WTC11 (cell line): Measurements from ENCODE around the gene KCNMA1. TPM values are rescaled to one million over a fixed set of nuclear protein-coding genes. Genes with fewer than 3 reads are reported as not detected.

ENCODE experiments used
- ATAC-seq: fragments of 200-7000 bp; cut with Tn5 transposase; 2 replicates; pipeline ENCODE4 v1.10.0; 2021; ENCODE audit warnings: mild to moderate bottlenecking, moderate library complexity
- CTCF ChIA-PET: fragments of 300-600 bp; sonication (Branson Sonifier 250); formaldehyde crosslinking; loops from one replicate; lab custom pipeline; 2021; ENCODE audit warnings: antibody characterized with exemption; lab: Charles Lee
- POLR2A ChIA-PET: fragments of 350-600 bp; sonication (Branson Sonifier 250); formaldehyde crosslinking; loops from one replicate; lab custom pipeline; 2021; ENCODE audit warnings: antibody characterized with exemption; lab: Charles Lee
- DNase-seq: peaks from one replicate; pipeline ENCODE4 v3.0.0; 2021; ENCODE audit warnings: low spot score
- H3K27ac Mint-ChIP-seq: 2 replicates; pipeline ENCODE4 v1.8.0; 2021; ENCODE audit warnings: mixed read lengths
- H3K27me3 Mint-ChIP-seq: 2 replicates; pipeline ENCODE4 v1.8.0; 2021; ENCODE audit warnings: low read depth, mild to moderate bottlenecking, moderate library complexity, mixed read lengths
- H3K36me3 Mint-ChIP-seq: 2 replicates; pipeline ENCODE4 v1.8.0; 2021; ENCODE audit warnings: mixed read lengths
- H3K4me1 Mint-ChIP-seq: 2 replicates; pipeline ENCODE4 v1.8.0; 2022; ENCODE audit warnings: mixed read lengths
- H3K4me3 Mint-ChIP-seq: 2 replicates; pipeline ENCODE4 v1.8.0; 2021; ENCODE audit warnings: mild to moderate bottlenecking, moderate library complexity, mixed read lengths
- H3K9me3 Mint-ChIP-seq: 2 replicates; pipeline ENCODE4 v1.8.0; 2021; ENCODE audit warnings: mixed read lengths
- FOXP1 ChIP-seq: sonication (generic); formaldehyde crosslinking; IDR thresholded peaks from 2 replicates; pipeline ENCODE4 v1.8.0; 2022; ENCODE audit warnings: missing genetic modification reagents, mild to moderate bottlenecking, moderate library complexity, borderline replicate concordance
- JUN ChIP-seq: sonication (generic); formaldehyde crosslinking; IDR thresholded peaks from 2 replicates; pipeline ENCODE4 v1.8.0; 2023; ENCODE audit warnings: mild to moderate bottlenecking, missing genetic modification reagents
- NFE2L1 ChIP-seq: sonication (generic); formaldehyde crosslinking; IDR thresholded peaks from 2 replicates; pipeline ENCODE4 v1.8.1; 2023; ENCODE audit warnings: missing genetic modification reagents
- NFYB ChIP-seq: sonication (generic); formaldehyde crosslinking; conservative IDR thresholded peaks from 2 replicates; pipeline ENCODE4 v1.8.0; 2022; ENCODE audit warnings: low read depth, missing genetic modification reagents
- SMAD4 ChIP-seq: sonication (generic); formaldehyde crosslinking; IDR thresholded peaks from 2 replicates; pipeline ENCODE4 v1.8.0; 2022; ENCODE audit warnings: mild to moderate bottlenecking, missing genetic modification reagents
- total RNA-seq: library from RNA; stranded (reverse); gene quantifications from 3 replicates; pipeline ENCODE4 v1.2.3, GENCODE V29; 2021
- TF ChIP-seq, protein P1 (sequence below): sonication (generic); formaldehyde crosslinking; IDR thresholded peaks from 2 replicates; pipeline ENCODE4 v1.8.1; 2023; ENCODE audit warnings: mild to moderate bottlenecking, missing genetic modification reagents
- TF ChIP-seq, protein P2 (sequence below): sonication (generic); formaldehyde crosslinking; IDR thresholded peaks from 2 replicates; pipeline ENCODE4 v1.8.1; 2022; ENCODE audit warnings: low read depth, missing genetic modification reagents, borderline replicate concordance
- TF ChIP-seq, protein P3 (sequence below): sonication (generic); formaldehyde crosslinking; IDR thresholded peaks from 2 replicates; pipeline ENCODE4 v1.8.1; 2022; ENCODE audit warnings: mild to moderate bottlenecking, moderate library complexity, missing genetic modification reagents
- TF ChIP-seq, protein P4 (sequence below): sonication (generic); formaldehyde crosslinking; IDR thresholded peaks from 2 replicates; pipeline ENCODE4 v1.8.0; 2023; ENCODE audit warnings: mild to moderate bottlenecking, missing genetic modification reagents
- TF ChIP-seq, protein P5 (sequence below): fragments of 250-450 bp; sonication (Bioruptor Pico); IDR thresholded peaks from 2 replicates; pipeline ENCODE4 v1.9.0; 2021; ENCODE audit warnings: mild to moderate bottlenecking
- TF ChIP-seq, protein P6 (sequence below): fragments of 250-450 bp; sonication (Bioruptor Pico); IDR thresholded peaks from 2 replicates; pipeline ENCODE4 v1.9.0; 2021; ENCODE audit warnings: mild to moderate bottlenecking, borderline replicate concordance
- TF ChIP-seq, protein P7 (sequence below): sonication (generic); formaldehyde crosslinking; IDR thresholded peaks from 2 replicates; pipeline ENCODE4 v1.8.1; 2023; ENCODE audit warnings: mild to moderate bottlenecking, missing genetic modification reagents, borderline replicate concordance
- TF ChIP-seq, protein P8 (sequence below): sonication (generic); formaldehyde crosslinking; IDR thresholded peaks from 2 replicates; pipeline ENCODE4 v1.8.0; 2022; ENCODE audit warnings: mild to moderate bottlenecking, missing genetic modification reagents

The KCNMA1 gene
- total RNA-seq, 1 experiment from 2014 or later = 7.3 TPM

DNA sequence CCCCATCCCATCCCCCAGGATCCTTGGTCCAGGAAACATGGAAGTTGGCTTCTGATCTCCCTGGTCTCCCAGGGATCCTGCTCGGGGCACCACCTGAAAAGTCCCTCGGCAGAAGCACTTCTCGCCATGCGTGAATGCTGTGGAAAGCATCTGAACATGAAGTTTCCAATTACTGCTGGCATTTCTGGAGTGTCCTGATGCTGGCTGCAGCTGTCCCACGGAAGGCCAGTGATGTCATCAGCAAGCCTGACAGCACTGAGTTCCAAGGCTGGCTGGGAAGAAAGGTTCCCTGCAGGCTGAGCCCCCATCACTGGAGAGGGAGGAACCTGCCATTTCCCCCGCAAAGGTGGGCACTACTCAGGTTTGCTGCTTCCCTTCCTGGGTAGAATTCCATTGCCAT is 71.4 kb downstream of the KCNMA1 start:
- H3K27ac Mint-ChIP-seq = no peak overlapping the region
- no peak for DNase-seq
- TF ChIP-seq NFYB (CRISPR knock-in tag) = no peak
- TF ChIP-seq, protein P1, sequence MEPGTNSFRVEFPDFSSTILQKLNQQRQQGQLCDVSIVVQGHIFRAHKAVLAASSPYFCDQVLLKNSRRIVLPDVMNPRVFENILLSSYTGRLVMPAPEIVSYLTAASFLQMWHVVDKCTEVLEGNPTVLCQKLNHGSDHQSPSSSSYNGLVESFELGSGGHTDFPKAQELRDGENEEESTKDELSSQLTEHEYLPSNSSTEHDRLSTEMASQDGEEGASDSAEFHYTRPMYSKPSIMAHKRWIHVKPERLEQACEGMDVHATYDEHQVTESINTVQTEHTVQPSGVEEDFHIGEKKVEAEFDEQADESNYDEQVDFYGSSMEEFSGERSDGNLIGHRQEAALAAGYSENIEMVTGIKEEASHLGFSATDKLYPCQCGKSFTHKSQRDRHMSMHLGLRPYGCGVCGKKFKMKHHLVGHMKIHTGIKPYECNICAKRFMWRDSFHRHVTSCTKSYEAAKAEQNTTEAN (CRISPR knock-in tag) = no peak
- TF ChIP-seq, protein P2, sequence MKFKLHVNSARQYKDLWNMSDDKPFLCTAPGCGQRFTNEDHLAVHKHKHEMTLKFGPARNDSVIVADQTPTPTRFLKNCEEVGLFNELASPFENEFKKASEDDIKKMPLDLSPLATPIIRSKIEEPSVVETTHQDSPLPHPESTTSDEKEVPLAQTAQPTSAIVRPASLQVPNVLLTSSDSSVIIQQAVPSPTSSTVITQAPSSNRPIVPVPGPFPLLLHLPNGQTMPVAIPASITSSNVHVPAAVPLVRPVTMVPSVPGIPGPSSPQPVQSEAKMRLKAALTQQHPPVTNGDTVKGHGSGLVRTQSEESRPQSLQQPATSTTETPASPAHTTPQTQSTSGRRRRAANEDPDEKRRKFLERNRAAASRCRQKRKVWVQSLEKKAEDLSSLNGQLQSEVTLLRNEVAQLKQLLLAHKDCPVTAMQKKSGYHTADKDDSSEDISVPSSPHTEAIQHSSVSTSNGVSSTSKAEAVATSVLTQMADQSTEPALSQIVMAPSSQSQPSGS (CRISPR knock-in tag) = no peak
- TF ChIP-seq, protein P3, sequence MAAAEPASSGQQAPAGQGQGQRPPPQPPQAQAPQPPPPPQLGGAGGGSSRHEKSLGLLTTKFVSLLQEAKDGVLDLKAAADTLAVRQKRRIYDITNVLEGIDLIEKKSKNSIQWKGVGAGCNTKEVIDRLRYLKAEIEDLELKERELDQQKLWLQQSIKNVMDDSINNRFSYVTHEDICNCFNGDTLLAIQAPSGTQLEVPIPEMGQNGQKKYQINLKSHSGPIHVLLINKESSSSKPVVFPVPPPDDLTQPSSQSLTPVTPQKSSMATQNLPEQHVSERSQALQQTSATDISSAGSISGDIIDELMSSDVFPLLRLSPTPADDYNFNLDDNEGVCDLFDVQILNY = no peak
- no peak for TF ChIP-seq NFE2L1 (CRISPR knock-in tag)
- TF ChIP-seq, protein P4, sequence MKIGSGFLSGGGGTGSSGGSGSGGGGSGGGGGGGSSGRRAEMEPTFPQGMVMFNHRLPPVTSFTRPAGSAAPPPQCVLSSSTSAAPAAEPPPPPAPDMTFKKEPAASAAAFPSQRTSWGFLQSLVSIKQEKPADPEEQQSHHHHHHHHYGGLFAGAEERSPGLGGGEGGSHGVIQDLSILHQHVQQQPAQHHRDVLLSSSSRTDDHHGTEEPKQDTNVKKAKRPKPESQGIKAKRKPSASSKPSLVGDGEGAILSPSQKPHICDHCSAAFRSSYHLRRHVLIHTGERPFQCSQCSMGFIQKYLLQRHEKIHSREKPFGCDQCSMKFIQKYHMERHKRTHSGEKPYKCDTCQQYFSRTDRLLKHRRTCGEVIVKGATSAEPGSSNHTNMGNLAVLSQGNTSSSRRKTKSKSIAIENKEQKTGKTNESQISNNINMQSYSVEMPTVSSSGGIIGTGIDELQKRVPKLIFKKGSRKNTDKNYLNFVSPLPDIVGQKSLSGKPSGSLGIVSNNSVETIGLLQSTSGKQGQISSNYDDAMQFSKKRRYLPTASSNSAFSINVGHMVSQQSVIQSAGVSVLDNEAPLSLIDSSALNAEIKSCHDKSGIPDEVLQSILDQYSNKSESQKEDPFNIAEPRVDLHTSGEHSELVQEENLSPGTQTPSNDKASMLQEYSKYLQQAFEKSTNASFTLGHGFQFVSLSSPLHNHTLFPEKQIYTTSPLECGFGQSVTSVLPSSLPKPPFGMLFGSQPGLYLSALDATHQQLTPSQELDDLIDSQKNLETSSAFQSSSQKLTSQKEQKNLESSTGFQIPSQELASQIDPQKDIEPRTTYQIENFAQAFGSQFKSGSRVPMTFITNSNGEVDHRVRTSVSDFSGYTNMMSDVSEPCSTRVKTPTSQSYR (CRISPR knock-in tag) = no peak
- no peak for TF ChIP-seq FOXP1 (CRISPR knock-in tag)
- no peak for TF ChIP-seq SMAD4 (CRISPR knock-in tag)
- TF ChIP-seq, protein P5, sequence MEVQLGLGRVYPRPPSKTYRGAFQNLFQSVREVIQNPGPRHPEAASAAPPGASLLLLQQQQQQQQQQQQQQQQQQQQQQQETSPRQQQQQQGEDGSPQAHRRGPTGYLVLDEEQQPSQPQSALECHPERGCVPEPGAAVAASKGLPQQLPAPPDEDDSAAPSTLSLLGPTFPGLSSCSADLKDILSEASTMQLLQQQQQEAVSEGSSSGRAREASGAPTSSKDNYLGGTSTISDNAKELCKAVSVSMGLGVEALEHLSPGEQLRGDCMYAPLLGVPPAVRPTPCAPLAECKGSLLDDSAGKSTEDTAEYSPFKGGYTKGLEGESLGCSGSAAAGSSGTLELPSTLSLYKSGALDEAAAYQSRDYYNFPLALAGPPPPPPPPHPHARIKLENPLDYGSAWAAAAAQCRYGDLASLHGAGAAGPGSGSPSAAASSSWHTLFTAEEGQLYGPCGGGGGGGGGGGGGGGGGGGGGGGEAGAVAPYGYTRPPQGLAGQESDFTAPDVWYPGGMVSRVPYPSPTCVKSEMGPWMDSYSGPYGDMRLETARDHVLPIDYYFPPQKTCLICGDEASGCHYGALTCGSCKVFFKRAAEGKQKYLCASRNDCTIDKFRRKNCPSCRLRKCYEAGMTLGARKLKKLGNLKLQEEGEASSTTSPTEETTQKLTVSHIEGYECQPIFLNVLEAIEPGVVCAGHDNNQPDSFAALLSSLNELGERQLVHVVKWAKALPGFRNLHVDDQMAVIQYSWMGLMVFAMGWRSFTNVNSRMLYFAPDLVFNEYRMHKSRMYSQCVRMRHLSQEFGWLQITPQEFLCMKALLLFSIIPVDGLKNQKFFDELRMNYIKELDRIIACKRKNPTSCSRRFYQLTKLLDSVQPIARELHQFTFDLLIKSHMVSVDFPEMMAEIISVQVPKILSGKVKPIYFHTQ (CRISPR knock-in tag) = no peak
- ChIA-PET CTCF (no interaction called here), POLR2A (no interaction called here)
- H3K4me1 Mint-ChIP-seq = peaks cover 37% of the 10 kb centered on the region
- ATAC-seq = no peak
- H3K27me3 Mint-ChIP-seq = peaks cover 2% of the 10 kb centered on the region; the same call in 1 of the 2 replicates
- peaks cover 4% of the 10 kb centered on the region; the same call in 1 of the 2 replicates for H3K9me3 Mint-ChIP-seq
- H3K4me3 Mint-ChIP-seq = no peak overlapping the region; the same call in 1 of the 2 replicates
- peaks cover 3% of the 10 kb centered on the region for H3K36me3 Mint-ChIP-seq

DNA sequence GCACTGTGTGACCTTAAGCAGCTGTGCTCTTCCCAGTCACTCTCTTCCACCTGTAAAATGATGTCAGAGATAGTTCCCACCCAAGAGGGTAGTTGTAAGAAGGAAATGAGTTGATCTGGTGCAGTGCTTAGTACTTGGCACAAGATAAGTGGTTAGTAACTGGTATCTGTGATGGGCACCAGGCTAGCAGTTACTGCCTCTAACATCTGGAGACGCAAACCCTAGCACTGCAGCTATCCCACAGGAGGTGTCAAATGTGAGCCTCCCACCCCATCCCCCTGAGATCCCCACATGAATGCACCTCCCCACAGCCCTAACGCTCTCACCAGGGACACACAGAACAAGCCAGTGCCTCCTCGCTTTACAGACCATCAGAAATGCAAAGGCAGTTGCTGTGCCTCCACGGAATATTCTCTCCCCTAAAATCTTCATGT is 72.0 kb downstream of the KCNMA1 start:
- no peak overlapping the region for H3K27ac Mint-ChIP-seq
- H3K36me3 Mint-ChIP-seq = no peaks in the 10 kb centered on the region
- peaks cover 2% of the 10 kb centered on the region; the same call in 1 of the 2 replicates for H3K27me3 Mint-ChIP-seq
- H3K4me1 Mint-ChIP-seq = peaks cover 40% of the 10 kb centered on the region
- POLR2A ChIA-PET = interaction anchor here (1.0 kb wide), 1 partner anchor 14 kb away, joined by 4 read pairs; no protein-coding TSS in a partner anchor
- ATAC-seq = no peak
- DNase-seq = no peak
- CTCF ChIA-PET = interaction anchor here (0.6 to 1.6 kb wide), 8 partner anchors 38 to 391 kb away, joined by 3 to 5 read pairs (median 3); no protein-coding TSS in a partner anchor
- no peak overlapping the region; the same call in 1 of the 2 replicates for H3K4me3 Mint-ChIP-seq
- H3K9me3 Mint-ChIP-seq = no peaks in the 10 kb centered on the region
- TF ChIP-seq, protein P6, sequence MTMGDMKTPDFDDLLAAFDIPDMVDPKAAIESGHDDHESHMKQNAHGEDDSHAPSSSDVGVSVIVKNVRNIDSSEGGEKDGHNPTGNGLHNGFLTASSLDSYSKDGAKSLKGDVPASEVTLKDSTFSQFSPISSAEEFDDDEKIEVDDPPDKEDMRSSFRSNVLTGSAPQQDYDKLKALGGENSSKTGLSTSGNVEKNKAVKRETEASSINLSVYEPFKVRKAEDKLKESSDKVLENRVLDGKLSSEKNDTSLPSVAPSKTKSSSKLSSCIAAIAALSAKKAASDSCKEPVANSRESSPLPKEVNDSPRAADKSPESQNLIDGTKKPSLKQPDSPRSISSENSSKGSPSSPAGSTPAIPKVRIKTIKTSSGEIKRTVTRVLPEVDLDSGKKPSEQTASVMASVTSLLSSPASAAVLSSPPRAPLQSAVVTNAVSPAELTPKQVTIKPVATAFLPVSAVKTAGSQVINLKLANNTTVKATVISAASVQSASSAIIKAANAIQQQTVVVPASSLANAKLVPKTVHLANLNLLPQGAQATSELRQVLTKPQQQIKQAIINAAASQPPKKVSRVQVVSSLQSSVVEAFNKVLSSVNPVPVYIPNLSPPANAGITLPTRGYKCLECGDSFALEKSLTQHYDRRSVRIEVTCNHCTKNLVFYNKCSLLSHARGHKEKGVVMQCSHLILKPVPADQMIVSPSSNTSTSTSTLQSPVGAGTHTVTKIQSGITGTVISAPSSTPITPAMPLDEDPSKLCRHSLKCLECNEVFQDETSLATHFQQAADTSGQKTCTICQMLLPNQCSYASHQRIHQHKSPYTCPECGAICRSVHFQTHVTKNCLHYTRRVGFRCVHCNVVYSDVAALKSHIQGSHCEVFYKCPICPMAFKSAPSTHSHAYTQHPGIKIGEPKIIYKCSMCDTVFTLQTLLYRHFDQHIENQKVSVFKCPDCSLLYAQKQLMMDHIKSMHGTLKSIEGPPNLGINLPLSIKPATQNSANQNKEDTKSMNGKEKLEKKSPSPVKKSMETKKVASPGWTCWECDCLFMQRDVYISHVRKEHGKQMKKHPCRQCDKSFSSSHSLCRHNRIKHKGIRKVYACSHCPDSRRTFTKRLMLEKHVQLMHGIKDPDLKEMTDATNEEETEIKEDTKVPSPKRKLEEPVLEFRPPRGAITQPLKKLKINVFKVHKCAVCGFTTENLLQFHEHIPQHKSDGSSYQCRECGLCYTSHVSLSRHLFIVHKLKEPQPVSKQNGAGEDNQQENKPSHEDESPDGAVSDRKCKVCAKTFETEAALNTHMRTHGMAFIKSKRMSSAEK (CRISPR knock-in tag) = no peak
- no peak for TF ChIP-seq JUN (CRISPR knock-in tag)
- TF ChIP-seq, protein P7, sequence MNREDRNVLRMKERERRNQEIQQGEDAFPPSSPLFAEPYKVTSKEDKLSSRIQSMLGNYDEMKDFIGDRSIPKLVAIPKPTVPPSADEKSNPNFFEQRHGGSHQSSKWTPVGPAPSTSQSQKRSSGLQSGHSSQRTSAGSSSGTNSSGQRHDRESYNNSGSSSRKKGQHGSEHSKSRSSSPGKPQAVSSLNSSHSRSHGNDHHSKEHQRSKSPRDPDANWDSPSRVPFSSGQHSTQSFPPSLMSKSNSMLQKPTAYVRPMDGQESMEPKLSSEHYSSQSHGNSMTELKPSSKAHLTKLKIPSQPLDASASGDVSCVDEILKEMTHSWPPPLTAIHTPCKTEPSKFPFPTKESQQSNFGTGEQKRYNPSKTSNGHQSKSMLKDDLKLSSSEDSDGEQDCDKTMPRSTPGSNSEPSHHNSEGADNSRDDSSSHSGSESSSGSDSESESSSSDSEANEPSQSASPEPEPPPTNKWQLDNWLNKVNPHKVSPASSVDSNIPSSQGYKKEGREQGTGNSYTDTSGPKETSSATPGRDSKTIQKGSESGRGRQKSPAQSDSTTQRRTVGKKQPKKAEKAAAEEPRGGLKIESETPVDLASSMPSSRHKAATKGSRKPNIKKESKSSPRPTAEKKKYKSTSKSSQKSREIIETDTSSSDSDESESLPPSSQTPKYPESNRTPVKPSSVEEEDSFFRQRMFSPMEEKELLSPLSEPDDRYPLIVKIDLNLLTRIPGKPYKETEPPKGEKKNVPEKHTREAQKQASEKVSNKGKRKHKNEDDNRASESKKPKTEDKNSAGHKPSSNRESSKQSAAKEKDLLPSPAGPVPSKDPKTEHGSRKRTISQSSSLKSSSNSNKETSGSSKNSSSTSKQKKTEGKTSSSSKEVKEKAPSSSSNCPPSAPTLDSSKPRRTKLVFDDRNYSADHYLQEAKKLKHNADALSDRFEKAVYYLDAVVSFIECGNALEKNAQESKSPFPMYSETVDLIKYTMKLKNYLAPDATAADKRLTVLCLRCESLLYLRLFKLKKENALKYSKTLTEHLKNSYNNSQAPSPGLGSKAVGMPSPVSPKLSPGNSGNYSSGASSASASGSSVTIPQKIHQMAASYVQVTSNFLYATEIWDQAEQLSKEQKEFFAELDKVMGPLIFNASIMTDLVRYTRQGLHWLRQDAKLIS (CRISPR knock-in tag) = no peak
- TF ChIP-seq, protein P8, sequence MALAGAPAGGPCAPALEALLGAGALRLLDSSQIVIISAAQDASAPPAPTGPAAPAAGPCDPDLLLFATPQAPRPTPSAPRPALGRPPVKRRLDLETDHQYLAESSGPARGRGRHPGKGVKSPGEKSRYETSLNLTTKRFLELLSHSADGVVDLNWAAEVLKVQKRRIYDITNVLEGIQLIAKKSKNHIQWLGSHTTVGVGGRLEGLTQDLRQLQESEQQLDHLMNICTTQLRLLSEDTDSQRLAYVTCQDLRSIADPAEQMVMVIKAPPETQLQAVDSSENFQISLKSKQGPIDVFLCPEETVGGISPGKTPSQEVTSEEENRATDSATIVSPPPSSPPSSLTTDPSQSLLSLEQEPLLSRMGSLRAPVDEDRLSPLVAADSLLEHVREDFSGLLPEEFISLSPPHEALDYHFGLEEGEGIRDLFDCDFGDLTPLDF (CRISPR knock-in tag) = no peak
